ENCODE data around the gene KCNG4. TPM values are rescaled to one million over a fixed set of nuclear protein-coding genes. Genes with fewer than 3 reads are reported as not detected.
A peak's percentile ranks its signal among the peaks of the same experiment; 100 is the strongest.

Gene KCNG4
- total RNA-seq, 2 experiments from 2014 or later, result not detected

DNA sequence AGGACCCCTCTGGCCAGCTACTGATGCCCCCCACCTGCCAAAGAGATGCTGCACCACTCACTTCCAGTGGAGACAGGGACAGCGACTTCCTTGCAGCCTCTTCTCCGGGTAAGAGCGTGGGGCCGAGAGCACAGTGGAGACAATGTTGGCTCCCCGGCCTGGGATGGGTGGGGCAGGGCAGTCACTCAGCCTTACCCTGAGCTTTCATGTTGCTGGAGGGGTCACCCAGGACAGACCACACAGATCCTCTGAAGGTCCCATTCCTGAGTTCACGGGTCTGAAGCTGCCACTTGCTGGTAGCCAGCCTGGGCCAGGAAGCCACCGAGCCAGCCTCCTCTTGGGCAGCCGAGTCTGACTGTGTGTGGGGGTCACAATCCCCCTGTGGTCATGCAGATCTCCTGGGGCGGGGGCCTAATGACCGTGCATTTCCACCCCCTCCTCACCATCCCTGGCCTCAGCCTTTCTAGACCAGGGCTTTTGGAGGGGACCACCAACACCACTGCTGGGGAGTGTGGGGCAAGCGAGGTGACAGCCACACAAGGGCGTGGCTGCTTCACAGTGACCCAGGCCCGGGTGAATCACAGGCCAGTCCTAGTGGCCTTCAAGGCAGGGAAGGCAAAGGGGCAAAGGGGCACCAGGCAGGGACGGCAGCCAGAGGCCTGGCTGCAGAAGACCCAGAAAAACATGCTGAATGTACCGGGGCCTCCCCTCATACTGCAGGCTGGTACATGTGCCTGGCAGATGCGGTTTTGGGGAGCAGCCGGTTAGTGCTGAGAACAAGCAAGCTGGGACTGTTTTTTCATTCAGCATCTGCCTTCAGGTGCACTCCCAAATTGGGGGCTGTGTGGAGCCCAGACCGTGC, 63.4 kb downstream of the KCNG4 start:
- Mint-ChIP-seq H3K4me1 (ENCODE audit: low read depth) (peaks cover 17% of the 10 kb centered on the region), H3K27me3 (ENCODE audit: low read depth) (no peaks in the 10 kb centered on the region), H3K9me3 (no peaks in the 10 kb centered on the region), H3K4me3 (no peak overlapping the region), H3K27ac (no peak overlapping the region), H3K36me3 (ENCODE audit: low read depth) (peaks cover 4% of the 10 kb centered on the region)
- intact Hi-C loops (cut with micrococcal nuclease), result no loop called here
- CTCF ChIA-PET, result interaction anchor here (0.7 to 7.1 kb wide), 24 partner anchors 9 to 249 kb away, joined by 3 to 138 read pairs (median 4); partner anchors contain the start of genes MBTPS1 and TAF1C
- DNase-seq, result no peak

DNA sequence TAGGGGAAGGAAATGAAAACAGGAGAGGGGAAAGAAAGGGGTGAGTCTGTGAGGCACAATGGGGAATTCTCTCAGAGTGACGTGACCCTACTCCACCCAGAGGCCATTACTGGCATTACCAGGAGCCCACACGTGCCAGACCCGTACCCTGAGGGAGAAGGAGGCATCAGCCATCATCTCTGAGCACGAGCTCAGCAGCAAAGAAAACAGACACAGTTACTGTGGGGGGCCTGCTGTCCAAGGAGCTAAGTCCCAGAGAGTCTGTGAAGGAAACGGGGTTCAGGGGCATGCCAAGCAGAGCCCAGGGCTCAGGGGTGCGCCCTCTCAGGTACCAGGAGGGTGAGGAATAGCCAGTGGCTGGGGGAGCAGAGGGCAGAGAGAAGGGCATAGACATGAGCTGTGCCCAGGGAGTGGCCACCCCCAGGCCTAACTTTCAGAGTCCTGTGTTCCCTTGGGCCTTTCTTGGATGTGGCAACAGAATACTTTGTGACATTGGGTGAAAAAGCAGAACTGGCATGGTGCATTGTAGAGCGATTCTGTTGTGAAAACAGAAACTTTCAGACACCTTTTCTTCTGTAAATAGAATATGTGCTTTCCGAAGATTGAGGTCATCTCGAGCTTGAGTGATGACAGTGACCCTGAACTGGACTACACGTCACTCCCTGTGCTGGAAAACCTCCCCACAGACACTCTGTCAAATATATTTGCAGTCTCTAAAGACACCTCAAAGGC, 64.3 kb downstream of the KCNG4 start:
- Mint-ChIP-seq H3K9me3 (no peaks in the 10 kb centered on the region), H3K36me3 (ENCODE audit: low read depth) (peaks cover 3% of the 10 kb centered on the region), H3K4me3 (no peak overlapping the region), H3K27ac (no peak overlapping the region), H3K27me3 (ENCODE audit: low read depth) (no peaks in the 10 kb centered on the region), H3K4me1 (ENCODE audit: low read depth) (peaks cover 17% of the 10 kb centered on the region)
- CTCF ChIA-PET, result interaction anchor here (0.6 to 7.1 kb wide), 31 partner anchors 9 to 309 kb away, joined by 3 to 138 read pairs (median 4); partner anchors contain the start of genes MBTPS1 and TAF1C
- intact Hi-C loops (cut with micrococcal nuclease), result loop anchor here (1.0 to 2.0 kb wide), 3 partner anchors 31 to 219 kb away; partner anchors contain the start of genes DNAAF1 and HSDL1
- DNase-seq, result peak; percentile 83

- Mint-ChIP-seq H3K4me1 (ENCODE audit: low read depth) (peaks cover 17% of the 10 kb centered on the region), H3K4me3 (no peak overlapping the region), H3K36me3 (ENCODE audit: low read depth) (peaks cover 3% of the 10 kb centered on the region), H3K27ac (no peak overlapping the region), H3K27me3 (ENCODE audit: low read depth) (peaks cover 2% of the 10 kb centered on the region), H3K9me3 (no peaks in the 10 kb centered on the region)
- no peak for DNase-seq
- intact Hi-C loops (cut with micrococcal nuclease), result loop anchor here (2.0 kb wide), 1 partner anchor 30 kb away; the partner anchor contains the start of genes DNAAF1 and HSDL1
- CTCF ChIA-PET, result interaction anchor here (0.6 to 7.1 kb wide), 16 partner anchors 8 to 218 kb away, joined by 3 to 138 read pairs (median 6); partner anchors contain the start of genes MBTPS1 and TAF1C
Measured at GRCh38 chr16:84174396-84174795, 65.4 kb downstream of the KCNG4 start.

DNA sequence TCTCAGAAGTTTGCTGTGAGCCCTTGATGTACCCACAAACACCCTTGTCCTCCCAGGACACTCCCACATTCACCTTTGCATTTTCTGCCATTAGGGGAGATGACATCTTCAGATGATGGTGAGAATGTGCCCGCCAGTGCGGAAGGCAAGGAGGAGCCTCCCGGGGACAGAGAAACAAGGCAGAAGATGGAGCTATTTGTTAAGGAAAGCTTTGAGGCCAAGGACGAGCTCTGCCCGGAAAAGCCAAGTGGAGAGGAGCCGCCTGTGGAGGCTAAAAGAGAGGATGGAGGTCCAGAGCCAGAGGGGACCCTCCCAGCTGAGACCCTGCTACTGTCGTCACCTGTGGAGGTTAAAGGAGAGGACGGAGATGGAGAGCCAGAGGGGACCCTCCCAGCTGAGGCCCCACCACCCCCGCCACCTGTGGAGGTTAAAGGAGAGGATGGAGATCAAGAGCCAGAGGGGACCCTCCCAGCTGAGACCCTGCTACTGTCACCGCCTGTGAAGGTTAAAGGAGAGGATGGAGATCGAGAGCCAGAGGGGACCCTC, 70.0 kb downstream of the KCNG4 start:
- Mint-ChIP-seq H3K36me3 (ENCODE audit: low read depth) (no peaks in the 10 kb centered on the region), H3K27ac (no peak overlapping the region), H3K9me3 (no peaks in the 10 kb centered on the region), H3K4me3 (no peak overlapping the region), H3K27me3 (ENCODE audit: low read depth) (peaks cover 5% of the 10 kb centered on the region), H3K4me1 (ENCODE audit: low read depth) (no peaks in the 10 kb centered on the region)
- DNase-seq, result no peak
- CTCF ChIA-PET, result interaction anchor here (1.4 to 2.0 kb wide), 2 partner anchors 17 kb away, joined by 4 to 5 read pairs; partner anchors contain the start of gene TAF1C
- intact Hi-C loops (cut with micrococcal nuclease), result no loop called here

Other genes starting within 250 kb of the KCNG4 start
- not detected for gene SLC38A8, start 197.2 kb downstream of the KCNG4 start, total RNA-seq
- gene MBTPS1, start 123.1 kb downstream of the KCNG4 start, total RNA-seq, result 10 to 100 TPM; 36.9 to 41.3 TPM
- gene HSDL1, start 94.8 kb downstream of the KCNG4 start, total RNA-seq, result 1 to 10 TPM; 5.8 to 7.5 TPM
- not detected for gene DNAAF1, start 94.7 kb downstream of the KCNG4 start, total RNA-seq
- gene TAF1C, start 53.0 kb downstream of the KCNG4 start, total RNA-seq, result 10 to 100 TPM; 59.3 to 66.2 TPM
- under 1 TPM; 0.30 to 0.45 TPM for gene ADAD2, start 48.9 kb downstream of the KCNG4 start, total RNA-seq
- gene WFDC1, start 54.9 kb upstream of the KCNG4 start, total RNA-seq, result not detected
- gene ATP2C2, start 128.5 kb upstream of the KCNG4 start, total RNA-seq, result not detected

Data from activated naive CD4-positive, alpha-beta T cell treated with anti-CD3 and anti-CD28 coated beads for 36 hours (primary cell).